NCI-H2081 treated with DMSO at 0.1 percent for 48 hours (cell line): Measurements from ENCODE around the gene FGD6.
"Not testable (repeated sequence)": the region's sequence is repeated elsewhere in the genome, so short reads cannot be mapped to it uniquely, and the experiment has no call there.

Source experiments
- DNase-seq: peaks from one replicate; lab custom pipeline; 2025; lab: John Stamatoyannopoulos, UW

FGD6 gene

DNA sequence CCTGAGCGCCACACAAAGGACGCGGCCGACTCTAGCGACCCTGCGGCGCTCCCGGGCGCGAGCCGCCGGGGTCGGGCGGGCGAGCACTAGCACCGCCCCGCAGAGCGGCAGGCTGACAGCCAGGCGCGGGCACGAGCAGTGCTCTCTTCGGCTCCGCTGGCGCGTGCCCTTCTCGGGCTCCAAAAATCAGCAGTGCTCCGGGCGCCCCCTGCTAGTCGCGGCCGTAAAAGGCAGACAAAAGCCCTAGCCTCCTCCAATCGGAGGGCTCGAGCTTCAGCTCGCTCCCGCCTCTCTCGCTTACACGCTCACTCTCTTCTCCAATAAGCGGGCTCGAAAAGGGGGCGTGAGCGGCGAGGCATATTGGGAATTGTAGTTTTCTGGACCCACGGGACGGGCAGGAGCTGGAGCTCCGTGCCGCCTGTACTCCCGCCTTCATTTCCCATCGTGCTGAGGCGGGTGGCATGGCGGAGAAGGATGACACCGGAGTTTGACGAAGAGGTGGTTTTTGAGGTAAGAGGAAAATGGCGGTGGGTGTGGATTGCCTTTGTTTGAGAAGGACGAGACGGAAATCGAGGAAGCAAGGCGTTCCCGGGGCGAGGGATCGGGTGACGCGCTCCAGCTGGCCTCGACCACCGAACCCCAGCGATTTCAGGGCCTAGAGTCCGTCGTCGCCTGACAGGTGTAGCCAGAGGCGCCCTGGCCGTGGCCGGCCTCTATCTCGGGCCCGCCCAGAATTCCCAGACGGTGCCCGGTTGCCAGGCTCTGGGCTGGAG lies at the start of gene FGD6, which contains the start of gene VEZT:
TSS of gene FGD6 (minus strand) at position 91 of the 773 bp plus-strand sequence. CDS start 227 bp downstream, outside the sequence.
TSS of gene VEZT (plus strand) at position 431 of the 773 bp plus-strand sequence. CDS start at position 475, 44 bp downstream.
- DNase-seq = peak; percentile 97

- DNase-seq = no peak
Observed at GRCh38 chr12:95266254-95266653, 49.0 kb upstream of the FGD6 start.

DNA sequence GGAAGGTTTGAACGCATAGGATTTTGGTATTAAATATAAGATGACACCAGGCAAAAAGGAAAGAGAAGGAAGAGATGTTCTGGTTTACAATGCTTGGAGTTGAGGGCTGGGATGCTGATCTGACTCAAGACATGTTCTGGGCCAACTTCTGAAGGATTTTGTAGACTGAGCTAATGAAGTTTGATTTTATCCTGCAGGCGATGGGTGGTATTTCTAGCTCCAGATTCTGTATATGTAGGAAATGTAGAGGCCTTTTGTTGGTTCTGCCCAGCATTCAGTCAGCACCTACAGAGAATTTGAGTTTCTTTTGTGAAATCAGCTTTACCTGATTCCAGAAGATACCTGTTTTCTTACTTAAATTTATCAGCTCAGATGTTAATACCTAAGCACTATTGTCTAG lies 48.5 kb upstream of the FGD6 start:
- DNase-seq = no peak

DNA sequence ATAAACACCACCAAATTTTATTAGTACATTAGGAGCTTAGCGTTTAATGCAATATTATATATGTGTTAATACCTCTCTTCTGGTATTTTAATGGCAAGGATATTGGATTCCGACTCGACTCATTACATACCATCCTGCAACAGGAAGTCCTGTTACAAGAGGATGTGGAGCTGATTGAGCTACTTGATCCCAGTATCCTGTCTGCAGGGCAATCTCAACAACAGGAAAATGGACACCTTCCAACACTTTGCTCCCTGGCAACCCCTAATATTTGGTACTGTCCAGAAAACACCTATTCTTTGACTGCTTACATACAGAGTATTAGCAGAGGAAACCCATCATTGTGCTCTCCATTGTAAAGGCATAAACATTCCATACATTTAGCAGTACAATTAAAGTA lies 45.5 kb upstream of the FGD6 start:
- peak; percentile 15 for DNase-seq

DNA sequence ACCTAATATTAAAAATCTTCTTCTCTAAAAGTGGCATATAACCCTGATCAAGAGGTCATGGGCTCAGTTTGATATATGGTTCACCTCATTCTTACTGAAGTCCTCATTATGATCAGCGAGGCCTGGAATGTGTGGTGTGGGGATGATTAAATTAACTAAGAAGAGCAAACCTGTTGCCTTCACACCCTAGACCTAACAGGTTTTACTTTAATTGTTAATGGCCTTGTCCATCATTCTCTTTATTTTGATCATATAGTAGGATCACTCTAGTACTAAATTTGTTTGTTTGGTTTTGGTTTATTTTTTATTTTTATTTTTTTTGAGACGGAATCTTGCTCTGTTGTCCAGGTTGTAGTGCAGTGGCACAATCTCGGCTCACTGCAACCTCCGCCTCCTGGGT lies 43.8 kb upstream of the FGD6 start:
- no peak for DNase-seq

GRCh38 chr12:95259368-95259767 lies 42.1 kb upstream of the FGD6 start:
- no peak for DNase-seq

DNA sequence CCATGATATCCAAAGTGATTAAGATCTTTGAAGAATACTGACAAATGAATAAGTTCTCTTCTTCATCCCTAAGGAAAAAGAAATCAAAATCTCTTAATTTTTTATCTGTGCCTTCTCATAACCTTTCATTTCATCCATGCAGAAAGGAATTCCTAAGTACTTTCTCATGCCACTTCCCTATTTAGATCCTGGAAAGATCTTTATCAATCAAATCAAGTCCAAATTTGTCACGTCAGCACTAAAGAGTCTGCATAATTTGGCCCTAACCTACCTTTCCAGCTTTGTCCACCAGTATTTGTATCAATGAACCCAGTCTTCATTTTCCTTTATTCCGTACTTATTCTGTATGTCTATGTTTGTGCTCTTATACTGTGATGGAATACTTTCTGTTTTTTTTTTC lies 41.5 kb upstream of the FGD6 start:
- DNase-seq = no peak

GRCh38 chr12:95258151-95258550 lies 40.9 kb upstream of the FGD6 start:
- no peak for DNase-seq

GRCh38 chr12:95257541-95257940 lies 40.3 kb upstream of the FGD6 start:
- DNase-seq = no peak

DNA sequence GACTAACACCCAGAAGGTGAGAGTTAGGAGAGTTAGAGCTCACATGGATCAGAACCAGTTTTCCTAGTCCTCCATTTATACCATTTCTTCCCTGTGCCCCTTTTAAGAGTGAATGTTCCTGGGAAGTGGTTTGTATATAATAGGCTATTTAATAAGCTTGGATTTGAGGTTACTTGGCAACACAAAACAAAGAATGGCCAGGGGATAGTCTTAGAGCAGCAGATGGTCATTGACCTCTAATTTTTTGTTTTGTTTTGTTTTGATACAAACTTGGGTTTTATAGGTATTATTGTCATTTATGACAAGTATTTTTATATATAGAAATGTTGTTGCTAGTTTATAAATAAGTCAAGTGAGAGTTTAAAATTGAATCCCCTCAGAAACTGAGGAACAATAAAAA lies 36.1 kb upstream of the FGD6 start:
- DNase-seq = no peak

- no peak for DNase-seq
Observed at GRCh38 chr12:95248604-95249360, 31.5 kb upstream of the FGD6 start.

- DNase-seq = no peak
Observed at GRCh38 chr12:95248095-95248494, 30.8 kb upstream of the FGD6 start.

DNA sequence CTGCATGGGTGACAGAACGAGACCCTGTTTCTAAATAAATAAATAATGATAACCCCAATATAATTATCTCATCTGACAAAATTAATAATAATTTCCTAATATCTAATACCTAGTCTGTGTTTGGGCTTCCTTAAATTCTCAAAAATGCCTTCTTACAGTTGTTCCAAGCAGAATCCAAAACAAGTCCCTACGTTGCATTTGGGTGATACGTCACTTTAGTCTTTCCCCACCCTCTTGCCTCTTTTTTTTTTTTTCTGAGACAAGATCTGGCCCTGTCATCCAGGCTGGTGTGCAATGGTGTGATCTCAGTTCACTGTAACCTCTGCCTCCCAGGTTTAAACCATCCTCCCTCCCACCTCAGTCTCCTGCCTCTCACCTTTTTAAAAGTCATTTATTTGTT lies 27.1 kb upstream of the FGD6 start:
- DNase-seq = no peak

DNA sequence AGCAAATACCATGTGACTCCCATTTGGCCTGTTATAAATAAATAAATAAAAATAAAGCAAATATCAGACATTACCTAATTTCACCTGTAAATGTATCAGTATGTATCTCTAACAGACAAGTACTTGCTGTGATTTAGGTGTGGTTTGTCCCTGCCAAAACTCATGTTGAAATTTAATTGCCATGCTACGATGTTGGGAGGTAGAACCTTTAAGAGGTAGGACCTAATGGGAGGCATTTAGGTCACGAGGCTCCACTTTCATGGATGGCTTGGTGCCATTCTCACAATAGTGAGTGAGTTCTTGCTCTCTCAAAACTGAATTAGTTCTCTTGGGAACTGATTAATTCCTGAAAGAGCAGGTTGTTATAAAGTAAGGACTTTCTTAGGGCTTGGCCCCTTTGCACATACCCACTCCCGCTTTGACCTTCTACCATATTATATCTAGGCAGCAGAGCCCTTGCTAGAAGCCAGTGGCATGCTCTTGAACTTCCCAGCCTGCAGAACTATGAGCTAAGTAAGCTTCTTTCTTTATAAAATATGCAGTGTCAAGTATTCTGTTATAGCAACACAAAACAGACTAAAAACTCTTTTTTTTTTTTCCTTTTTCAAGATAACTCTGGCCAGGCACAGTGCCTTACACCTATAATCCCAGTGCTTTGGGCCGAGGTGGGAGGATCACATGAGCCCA lies 26.4 kb upstream of the FGD6 start:
- no peak for DNase-seq

- no peak for DNase-seq
Observed at GRCh38 chr12:95241761-95242506, 24.7 kb upstream of the FGD6 start.

GRCh38 chr12:95241138-95241537 lies 23.9 kb upstream of the FGD6 start:
- not testable (repeated sequence) for DNase-seq

GRCh38 chr12:95240556-95240955 lies 23.3 kb upstream of the FGD6 start:
- no peak for DNase-seq

- not testable (repeated sequence) for DNase-seq
Observed at GRCh38 chr12:95239835-95240234, 22.6 kb upstream of the FGD6 start.

- no peak for DNase-seq
Observed at GRCh38 chr12:95239216-95239615, 21.9 kb upstream of the FGD6 start.

- no peak for DNase-seq
Observed at GRCh38 chr12:95238150-95238549, 20.9 kb upstream of the FGD6 start.

DNA sequence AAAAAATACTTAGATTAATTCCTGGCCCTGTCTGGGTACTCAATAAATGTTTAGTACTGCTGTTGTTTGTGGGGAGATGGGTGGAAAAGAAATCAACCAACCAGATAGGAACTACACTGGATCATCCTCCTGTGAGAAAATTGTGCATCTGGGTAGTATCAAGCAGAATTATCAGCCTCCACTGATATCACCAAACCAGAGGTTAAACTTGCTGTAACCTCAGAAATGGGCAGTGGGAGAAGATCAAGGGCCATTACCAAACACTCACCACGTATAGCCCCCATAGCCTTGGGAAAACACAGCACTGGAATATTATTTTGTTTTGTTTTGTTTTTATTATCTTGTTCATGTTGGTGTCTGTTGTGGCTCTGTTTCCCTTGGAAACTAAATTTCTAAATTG lies 20.0 kb upstream of the FGD6 start:
- DNase-seq = no peak

GRCh38 chr12:95235621-95236020 lies 18.4 kb upstream of the FGD6 start:
- DNase-seq = not testable (repeated sequence)
